NCI-H1694 (cell line): ENCODE results near the gene AFAP1.
A peak's percentile ranks its signal among the peaks of the same experiment; 100 is the strongest.

Experiments
- DNase-seq: peaks from one replicate; lab custom pipeline; 2025; lab: John Stamatoyannopoulos, UW

The AFAP1 gene

GRCh38 chr4:7841894-7842293 is 97.8 kb downstream of the AFAP1 start:
- no peak for DNase-seq

GRCh38 chr4:7841071-7841470 is 98.6 kb downstream of the AFAP1 start:
- no peak for DNase-seq

GRCh38 chr4:7839856-7840255 is 99.8 kb downstream of the AFAP1 start:
- no peak for DNase-seq

GRCh38 chr4:7838136-7838782 is 101.4 kb downstream of the AFAP1 start:
- no peak for DNase-seq

- no peak for DNase-seq
Observed at GRCh38 chr4:7837597-7838135, 102.0 kb downstream of the AFAP1 start.

- no peak for DNase-seq
Observed at GRCh38 chr4:7831858-7832730, 107.6 kb downstream of the AFAP1 start.

GRCh38 chr4:7831330-7831729 is 108.3 kb downstream of the AFAP1 start:
- no peak for DNase-seq

GRCh38 chr4:7830747-7831146 is 108.9 kb downstream of the AFAP1 start:
- no peak for DNase-seq

- DNase-seq = no peak
Observed at GRCh38 chr4:7829652-7830580, 109.7 kb downstream of the AFAP1 start.

- no peak for DNase-seq
Observed at GRCh38 chr4:7828793-7829301, 110.8 kb downstream of the AFAP1 start.

GRCh38 chr4:7828011-7828720 is 111.5 kb downstream of the AFAP1 start:
- no peak for DNase-seq

GRCh38 chr4:7827566-7827965 is 112.1 kb downstream of the AFAP1 start:
- no peak for DNase-seq

GRCh38 chr4:7826909-7827306 is 112.8 kb downstream of the AFAP1 start:
- no peak for DNase-seq

GRCh38 chr4:7826176-7826908 is 113.3 kb downstream of the AFAP1 start:
- no peak for DNase-seq

GRCh38 chr4:7824218-7824617 is 115.4 kb downstream of the AFAP1 start:
- no peak for DNase-seq

- peak; percentile 8 for DNase-seq
Observed at GRCh38 chr4:7823416-7823824, 116.2 kb downstream of the AFAP1 start.

GRCh38 chr4:7822877-7823276 is 116.8 kb downstream of the AFAP1 start:
- no peak for DNase-seq

- DNase-seq = no peak
Observed at GRCh38 chr4:7822137-7822505, 117.5 kb downstream of the AFAP1 start.

GRCh38 chr4:7821245-7822136 is 118.2 kb downstream of the AFAP1 start:
- no peak for DNase-seq
